DOHH2 (cell line): ENCODE measurements around the gene CMIP.

Experiments
- CTCF ChIP-seq: fragments of 200-600 bp; sonication (generic); IDR thresholded peaks from one replicate; pipeline ENCODE4 v1.5.1; 2014; ENCODE audit warnings: antibody characterized with exemption, mild to moderate bottlenecking, low read depth, low read length; ENCODE audit not compliant: poor library complexity, severe bottlenecking
- EZH2phosphoT487 ChIP-seq: fragments of 200-600 bp; sonication (generic); IDR thresholded peaks from 2 replicates; pipeline ENCODE4 v1.6.1; 2017; ENCODE audit warnings: borderline replicate concordance, mild to moderate bottlenecking, antibody characterized with exemption, low read length, moderate library complexity, mixed read lengths

GRCh38 chr16:81633147-81633619 lies 188.6 kb downstream of the CMIP start:
- no peak for TF ChIP-seq EZH2phosphoT487
- TF ChIP-seq CTCF: no peak
